OCI-LY1 (cell line): Measurements from ENCODE around the gene EYA2.

Experiments used
- CTCF ChIP-seq: fragments of 200-600 bp; sonication (generic), shearing (Covaris generic); IDR thresholded peaks from 2 replicates; pipeline ENCODE4 v1.5.1; 2017; ENCODE audit warnings: mild to moderate bottlenecking, antibody characterized with exemption, low read length, moderate library complexity, mixed read lengths
- EZH2 ChIP-seq: fragments of 200-600 bp; sonication (generic), shearing (Covaris generic); IDR thresholded peaks from 2 replicates; pipeline ENCODE4 v1.8.0; 2017; ENCODE audit warnings: borderline replicate concordance, mixed run types, mild to moderate bottlenecking, antibody characterized with exemption, low read length, moderate library complexity, mixed read lengths

- no peak for TF ChIP-seq CTCF
- TF ChIP-seq EZH2: no peak
Observed at GRCh38 chr20:47013606-47014005, 119.0 kb downstream of the EYA2 start.
